Measurements from ENCODE around the gene RMI2.

The RMI2 gene

GRCh38 chr16:11392041-11392581, 46.9 kb downstream of the RMI2 start:
- intact Hi-C loops (cut with DNase I; ENCODE audit: low total_unique reads), result loop anchor here (10.0 kb wide), 2 partner anchors 427 to 673 kb away; no protein-coding TSS in a partner anchor
- Histone ChIP-seq H3K4me1 (peaks cover 0 to 10% (median under 1%) of the 10 kb centered on the region in 4 donors), H3K36me3 (no peaks in the 10 kb centered on the region), H3K4me3 (no peak overlapping the region), H3K27me3 (no peaks in the 10 kb centered on the region), H3K27ac (no peak overlapping the region), H3K9me3 (no peaks in the 10 kb centered on the region)
- DNase-seq, result no peak
- TF ChIP-seq CTCF (IDR thresholded peaks at IDR 0.05), result no peak

GRCh38 chr16:11393366-11393765, 48.1 kb downstream of the RMI2 start:
- DNase-seq, result no peak
- H3K36me3 ChIP-seq, result no peaks in the 10 kb centered on the region
- H3K4me1 ChIP-seq, result peaks cover 0 to 8% (median 0%) of the 10 kb centered on the region in 4 donors
- no peaks in the 10 kb centered on the region for H3K9me3 ChIP-seq
- no peaks in the 10 kb centered on the region for H3K27me3 ChIP-seq
- no peak for TF ChIP-seq CTCF (IDR thresholded peaks at IDR 0.05)
- intact Hi-C loops (cut with DNase I; ENCODE audit: low total_unique reads), result loop anchor here (10.0 kb wide), 2 partner anchors 429 to 671 kb away; no protein-coding TSS in a partner anchor
- H3K27ac ChIP-seq, result no peak overlapping the region
- H3K4me3 ChIP-seq, result no peak overlapping the region

DNA sequence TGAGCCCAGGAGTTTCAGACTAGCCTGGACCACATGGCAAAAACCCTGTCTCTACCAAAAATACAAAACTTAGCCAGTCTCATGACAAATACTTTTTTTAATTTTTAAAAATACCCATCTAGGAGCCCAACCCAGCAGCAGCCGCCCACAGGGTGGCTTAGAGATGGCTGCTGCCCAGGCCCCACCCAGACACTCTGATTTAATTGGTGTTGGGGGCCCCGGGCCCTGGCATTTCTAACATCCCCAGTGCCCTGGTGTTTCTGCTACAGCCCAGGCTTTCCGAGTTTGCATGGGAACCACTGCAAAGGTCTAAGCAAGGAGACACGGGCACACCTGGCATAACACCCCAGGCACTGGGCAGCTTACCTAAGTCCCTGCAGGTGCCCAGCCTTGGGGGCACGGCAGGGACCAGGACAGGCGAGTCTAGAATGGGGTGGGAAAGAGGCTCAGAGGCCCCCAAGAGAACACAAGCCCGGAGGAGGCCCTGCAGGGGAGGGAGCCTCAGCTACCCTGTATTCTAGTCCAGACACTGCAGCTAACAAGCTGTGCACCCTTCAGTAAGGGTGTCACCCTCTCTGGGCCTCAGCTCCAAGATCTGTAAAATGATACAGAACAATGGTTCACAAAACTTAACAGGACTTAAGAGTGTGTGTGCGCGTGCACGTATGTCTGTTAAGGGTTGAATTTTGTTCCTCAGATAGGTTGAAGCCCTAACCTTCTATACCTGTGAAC, 48.8 kb downstream of the RMI2 start:
- H3K36me3 ChIP-seq, result no peaks in the 10 kb centered on the region
- no peak overlapping the region for H3K27ac ChIP-seq
- H3K4me3 ChIP-seq, result no peak overlapping the region
- no peak for TF ChIP-seq CTCF (IDR thresholded peaks at IDR 0.05)
- H3K4me1 ChIP-seq, result peaks cover 0 to 8% (median 0%) of the 10 kb centered on the region in 4 donors
- H3K9me3 ChIP-seq, result no peaks in the 10 kb centered on the region
- H3K27me3 ChIP-seq, result no peaks in the 10 kb centered on the region
- intact Hi-C loops (cut with DNase I; ENCODE audit: low total_unique reads), result loop anchor here (10.0 kb wide), 2 partner anchors 429 to 671 kb away; no protein-coding TSS in a partner anchor
- DNase-seq, result no peak

GRCh38 chr16:11394593-11394960, 49.3 kb downstream of the RMI2 start:
- Histone ChIP-seq H3K4me1 (peaks cover 0 to 8% (median 0%) of the 10 kb centered on the region in 4 donors), H3K27ac (no peak overlapping the region), H3K36me3 (no peaks in the 10 kb centered on the region), H3K4me3 (no peak overlapping the region), H3K27me3 (no peaks in the 10 kb centered on the region), H3K9me3 (no peaks in the 10 kb centered on the region)
- no peak for TF ChIP-seq CTCF (IDR thresholded peaks at IDR 0.05)
- intact Hi-C loops (cut with DNase I; ENCODE audit: low total_unique reads), result loop anchor here (10.0 kb wide), 2 partner anchors 430 to 670 kb away; no protein-coding TSS in a partner anchor
- DNase-seq, result no peak

GRCh38 chr16:11395008-11395948, 50.0 kb downstream of the RMI2 start:
- peak in 1 of 2 donors; percentile 23 for DNase-seq
- TF ChIP-seq CTCF (IDR thresholded peaks at IDR 0.05), result no peak
- Histone ChIP-seq H3K9me3 (no peaks in the 10 kb centered on the region), H3K27ac (no peak overlapping the region), H3K4me3 (no peak overlapping the region), H3K4me1 (peaks cover 0 to 8% (median 0%) of the 10 kb centered on the region in 4 donors), H3K27me3 (no peaks in the 10 kb centered on the region), H3K36me3 (no peaks in the 10 kb centered on the region)
- intact Hi-C loops (cut with DNase I; ENCODE audit: low total_unique reads), result loop anchor here (5.0 to 10.0 kb wide), 3 partner anchors 317 to 670 kb away; no protein-coding TSS in a partner anchor

Data from tibial artery (tissue), 4 donors.